ENCODE measurements around the gene RPS8.

DNA sequence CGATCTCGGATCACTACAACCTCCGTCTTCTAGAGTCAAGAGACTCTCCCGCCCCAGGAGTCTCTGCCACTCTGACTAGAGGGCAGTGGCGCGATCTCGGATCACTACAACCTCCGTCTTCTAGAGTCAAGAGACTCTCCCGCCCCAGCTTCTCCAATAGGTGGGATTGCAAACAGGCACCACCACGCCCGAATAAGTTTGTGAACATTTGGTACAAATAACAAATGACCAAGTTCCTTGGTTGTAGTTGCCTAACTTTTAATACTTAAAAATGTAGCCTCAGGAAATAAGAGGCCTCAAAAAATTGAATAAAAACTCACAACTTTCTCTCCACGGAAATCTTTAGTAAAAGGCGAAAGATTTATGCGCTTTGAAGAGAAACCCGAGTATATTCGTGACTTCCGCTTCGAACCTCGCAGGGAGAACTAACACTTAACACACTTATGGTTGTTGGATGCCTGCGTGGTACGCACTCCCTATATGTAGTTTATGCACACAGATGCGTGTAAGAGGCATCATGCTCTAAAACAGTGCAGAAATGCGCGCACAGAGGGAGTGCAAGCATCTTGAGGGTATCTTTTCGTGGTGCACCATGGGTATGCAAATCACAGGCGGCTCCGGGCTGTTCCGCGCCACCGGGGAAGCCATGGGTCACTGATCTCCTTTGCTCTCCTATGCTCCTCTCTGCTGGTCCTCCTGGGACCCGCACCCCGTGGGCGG is 44.4 kb downstream of the RPS8 start:
- TF ChIP-seq EP300 (IDR thresholded peaks at IDR 0.05), result no peak
- TF ChIP-seq, protein P1, sequence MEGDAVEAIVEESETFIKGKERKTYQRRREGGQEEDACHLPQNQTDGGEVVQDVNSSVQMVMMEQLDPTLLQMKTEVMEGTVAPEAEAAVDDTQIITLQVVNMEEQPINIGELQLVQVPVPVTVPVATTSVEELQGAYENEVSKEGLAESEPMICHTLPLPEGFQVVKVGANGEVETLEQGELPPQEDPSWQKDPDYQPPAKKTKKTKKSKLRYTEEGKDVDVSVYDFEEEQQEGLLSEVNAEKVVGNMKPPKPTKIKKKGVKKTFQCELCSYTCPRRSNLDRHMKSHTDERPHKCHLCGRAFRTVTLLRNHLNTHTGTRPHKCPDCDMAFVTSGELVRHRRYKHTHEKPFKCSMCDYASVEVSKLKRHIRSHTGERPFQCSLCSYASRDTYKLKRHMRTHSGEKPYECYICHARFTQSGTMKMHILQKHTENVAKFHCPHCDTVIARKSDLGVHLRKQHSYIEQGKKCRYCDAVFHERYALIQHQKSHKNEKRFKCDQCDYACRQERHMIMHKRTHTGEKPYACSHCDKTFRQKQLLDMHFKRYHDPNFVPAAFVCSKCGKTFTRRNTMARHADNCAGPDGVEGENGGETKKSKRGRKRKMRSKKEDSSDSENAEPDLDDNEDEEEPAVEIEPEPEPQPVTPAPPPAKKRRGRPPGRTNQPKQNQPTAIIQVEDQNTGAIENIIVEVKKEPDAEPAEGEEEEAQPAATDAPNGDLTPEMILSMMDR (IDR thresholded peaks at IDR 0.05), result peak in 4 of 6 experiments; percentile 9 to 47 (median 29)
